ENCODE results near the gene MERTK. TPM values are rescaled to one million over a fixed set of nuclear protein-coding genes. Genes with fewer than 3 reads are reported as not detected.

MERTK gene
- total and polyA plus RNA-seq, 2 of the 13 experiments (the other 11 are each of a cell fraction or from before 2014, with no cell fraction given), result 37.3 to 44.7 TPM

DNA sequence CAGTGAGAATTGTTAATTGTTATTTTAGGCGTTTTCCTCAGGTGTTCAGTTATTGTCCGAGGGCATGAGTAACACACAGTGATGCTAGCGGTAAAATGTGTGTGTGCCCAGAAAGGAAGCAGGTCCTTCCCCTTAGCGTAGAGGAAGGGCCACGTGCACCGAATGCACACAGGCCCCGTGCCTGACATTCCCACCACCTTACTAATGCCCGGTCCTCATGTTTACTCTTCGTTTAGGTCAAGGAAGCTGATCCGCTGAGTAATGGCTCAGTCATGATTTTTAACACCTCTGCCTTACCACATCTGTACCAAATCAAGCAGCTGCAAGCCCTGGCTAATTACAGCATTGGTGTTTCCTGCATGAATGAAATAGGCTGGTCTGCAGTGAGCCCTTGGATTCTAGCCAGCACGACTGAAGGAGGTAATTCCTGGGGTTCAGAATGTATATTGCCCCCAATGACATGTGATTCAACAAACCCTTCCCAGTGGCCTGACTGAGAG, 76.7 kb downstream of the MERTK start (continued):
- TF ChIP-seq, protein P1, sequence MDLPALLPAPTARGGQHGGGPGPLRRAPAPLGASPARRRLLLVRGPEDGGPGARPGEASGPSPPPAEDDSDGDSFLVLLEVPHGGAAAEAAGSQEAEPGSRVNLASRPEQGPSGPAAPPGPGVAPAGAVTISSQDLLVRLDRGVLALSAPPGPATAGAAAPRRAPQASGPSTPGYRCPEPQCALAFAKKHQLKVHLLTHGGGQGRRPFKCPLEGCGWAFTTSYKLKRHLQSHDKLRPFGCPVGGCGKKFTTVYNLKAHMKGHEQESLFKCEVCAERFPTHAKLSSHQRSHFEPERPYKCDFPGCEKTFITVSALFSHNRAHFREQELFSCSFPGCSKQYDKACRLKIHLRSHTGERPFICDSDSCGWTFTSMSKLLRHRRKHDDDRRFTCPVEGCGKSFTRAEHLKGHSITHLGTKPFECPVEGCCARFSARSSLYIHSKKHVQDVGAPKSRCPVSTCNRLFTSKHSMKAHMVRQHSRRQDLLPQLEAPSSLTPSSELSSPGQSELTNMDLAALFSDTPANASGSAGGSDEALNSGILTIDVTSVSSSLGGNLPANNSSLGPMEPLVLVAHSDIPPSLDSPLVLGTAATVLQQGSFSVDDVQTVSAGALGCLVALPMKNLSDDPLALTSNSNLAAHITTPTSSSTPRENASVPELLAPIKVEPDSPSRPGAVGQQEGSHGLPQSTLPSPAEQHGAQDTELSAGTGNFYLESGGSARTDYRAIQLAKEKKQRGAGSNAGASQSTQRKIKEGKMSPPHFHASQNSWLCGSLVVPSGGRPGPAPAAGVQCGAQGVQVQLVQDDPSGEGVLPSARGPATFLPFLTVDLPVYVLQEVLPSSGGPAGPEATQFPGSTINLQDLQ (CRISPR knock-in tag; IDR thresholded peaks at IDR 0.05), result 0 out of 2 replicates have a peak, but pooled peaks have one; percentile 31
- TF ChIP-seq SATB2 (CRISPR knock-in tag; IDR thresholded peaks at IDR 0.05) (no peak), SMAD1 (CRISPR knock-in tag; IDR thresholded peaks at IDR 0.05; ENCODE audit: borderline replicate concordance, low read depth) (no peak), ZBTB7B (CRISPR knock-in tag; IDR thresholded peaks at IDR 0.05) (no peak), HIVEP1 (CRISPR knock-in tag; IDR thresholded peaks at IDR 0.05) (no peak), ZNF121 (CRISPR knock-in tag; IDR thresholded peaks at IDR 0.05) (no peak), PHF20 (CRISPR knock-in tag; IDR thresholded peaks at IDR 0.05) (no peak), SNAI1 (CRISPR knock-in tag; IDR thresholded peaks at IDR 0.05; ENCODE audit: borderline replicate concordance) (no peak), ZNF331 (CRISPR knock-in tag; IDR thresholded peaks at IDR 0.05) (peak; percentile 27; the same call in 1 of the 2 replicates), ZSCAN22 (CRISPR knock-in tag; IDR thresholded peaks at IDR 0.05) (no peak), KLF16 (CRISPR knock-in tag; IDR thresholded peaks at IDR 0.05) (no peak), TBL1XR1 (IDR thresholded peaks at IDR 0.05; ENCODE audit: borderline replicate concordance, low read length, partially characterized antibody) (no peak), MIXL1 (CRISPR knock-in tag; IDR thresholded peaks at IDR 0.05) (no peak), ZNF232 (CRISPR knock-in tag; IDR thresholded peaks at IDR 0.05; ENCODE audit: borderline replicate concordance) (no peak), TSC22D2 (CRISPR knock-in tag; IDR thresholded peaks at IDR 0.05; ENCODE audit: borderline replicate concordance) (no peak), DMAP1 (CRISPR knock-in tag; IDR thresholded peaks at IDR 0.05) (no peak), JUN (CRISPR knock-in tag; IDR thresholded peaks at IDR 0.05) (0 out of 2 replicates have a peak, but pooled peaks have one; percentile 32), ATF1 (CRISPR knock-in tag; IDR thresholded peaks at IDR 0.05) (no peak)
- TF ChIP-seq, protein P2, sequence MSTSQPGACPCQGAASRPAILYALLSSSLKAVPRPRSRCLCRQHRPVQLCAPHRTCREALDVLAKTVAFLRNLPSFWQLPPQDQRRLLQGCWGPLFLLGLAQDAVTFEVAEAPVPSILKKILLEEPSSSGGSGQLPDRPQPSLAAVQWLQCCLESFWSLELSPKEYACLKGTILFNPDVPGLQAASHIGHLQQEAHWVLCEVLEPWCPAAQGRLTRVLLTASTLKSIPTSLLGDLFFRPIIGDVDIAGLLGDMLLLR (CRISPR knock-in tag; IDR thresholded peaks at IDR 0.05), result peak; percentile 49; the same call in 1 of the 2 replicates
- TF ChIP-seq, protein P3, sequence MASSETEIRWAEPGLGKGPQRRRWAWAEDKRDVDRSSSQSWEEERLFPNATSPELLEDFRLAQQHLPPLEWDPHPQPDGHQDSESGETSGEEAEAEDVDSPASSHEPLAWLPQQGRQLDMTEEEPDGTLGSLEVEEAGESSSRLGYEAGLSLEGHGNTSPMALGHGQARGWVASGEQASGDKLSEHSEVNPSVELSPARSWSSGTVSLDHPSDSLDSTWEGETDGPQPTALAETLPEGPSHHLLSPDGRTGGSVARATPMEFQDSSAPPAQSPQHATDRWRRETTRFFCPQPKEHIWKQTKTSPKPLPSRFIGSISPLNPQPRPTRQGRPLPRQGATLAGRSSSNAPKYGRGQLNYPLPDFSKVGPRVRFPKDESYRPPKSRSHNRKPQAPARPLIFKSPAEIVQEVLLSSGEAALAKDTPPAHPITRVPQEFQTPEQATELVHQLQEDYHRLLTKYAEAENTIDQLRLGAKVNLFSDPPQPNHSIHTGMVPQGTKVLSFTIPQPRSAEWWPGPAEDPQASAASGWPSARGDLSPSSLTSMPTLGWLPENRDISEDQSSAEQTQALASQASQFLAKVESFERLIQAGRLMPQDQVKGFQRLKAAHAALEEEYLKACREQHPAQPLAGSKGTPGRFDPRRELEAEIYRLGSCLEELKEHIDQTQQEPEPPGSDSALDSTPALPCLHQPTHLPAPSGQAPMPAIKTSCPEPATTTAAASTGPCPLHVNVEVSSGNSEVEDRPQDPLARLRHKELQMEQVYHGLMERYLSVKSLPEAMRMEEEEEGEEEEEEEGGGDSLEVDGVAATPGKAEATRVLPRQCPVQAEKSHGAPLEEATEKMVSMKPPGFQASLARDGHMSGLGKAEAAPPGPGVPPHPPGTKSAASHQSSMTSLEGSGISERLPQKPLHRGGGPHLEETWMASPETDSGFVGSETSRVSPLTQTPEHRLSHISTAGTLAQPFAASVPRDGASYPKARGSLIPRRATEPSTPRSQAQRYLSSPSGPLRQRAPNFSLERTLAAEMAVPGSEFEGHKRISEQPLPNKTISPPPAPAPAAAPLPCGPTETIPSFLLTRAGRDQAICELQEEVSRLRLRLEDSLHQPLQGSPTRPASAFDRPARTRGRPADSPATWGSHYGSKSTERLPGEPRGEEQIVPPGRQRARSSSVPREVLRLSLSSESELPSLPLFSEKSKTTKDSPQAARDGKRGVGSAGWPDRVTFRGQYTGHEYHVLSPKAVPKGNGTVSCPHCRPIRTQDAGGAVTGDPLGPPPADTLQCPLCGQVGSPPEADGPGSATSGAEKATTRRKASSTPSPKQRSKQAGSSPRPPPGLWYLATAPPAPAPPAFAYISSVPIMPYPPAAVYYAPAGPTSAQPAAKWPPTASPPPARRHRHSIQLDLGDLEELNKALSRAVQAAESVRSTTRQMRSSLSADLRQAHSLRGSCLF (CRISPR knock-in tag; IDR thresholded peaks at IDR 0.05; ENCODE audit: borderline replicate concordance), result no peak
- TF ChIP-seq, protein P4, sequence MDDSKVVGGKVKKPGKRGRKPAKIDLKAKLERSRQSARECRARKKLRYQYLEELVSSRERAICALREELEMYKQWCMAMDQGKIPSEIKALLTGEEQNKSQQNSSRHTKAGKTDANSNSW (CRISPR knock-in tag; IDR thresholded peaks at IDR 0.05; ENCODE audit: borderline replicate concordance), result peak; percentile 39; the same call in 1 of the 2 replicates
